Ovary (tissue), 3 donors: ENCODE data around the gene AGTR1.
A peak's percentile ranks its signal among the peaks of the same experiment; 100 is the strongest.

Experiments
- EP300 ChIP-seq: sonication (generic); formaldehyde crosslinking; IDR thresholded peaks from one replicate; pipeline ENCODE4 v1.6.1; 2017; ENCODE audit warnings: antibody characterized with exemption
- POLR2A ChIP-seq: fragments of 450-650 bp; IDR thresholded peaks from one replicate; pipeline ENCODE4 v1.6.1; 2017; ENCODE audit warnings: antibody characterized with exemption, mild to moderate bottlenecking, moderate library complexity
- TF ChIP-seq, protein P1 (sequence below), 3 donors: fragments of 450-650 bp in 2 of 3; fragments of 200-600 bp in 1 of 3; IDR thresholded peaks; one replicate each; pipeline versions ENCODE4 v1.5.1 to v1.8.0; 2016 to 2022; ENCODE audit warnings: antibody characterized with exemption in 3 of 3, mild to moderate bottlenecking in 1 of 3
- donor health status: DM: no; HTN: no; CAD: no.

DNA sequence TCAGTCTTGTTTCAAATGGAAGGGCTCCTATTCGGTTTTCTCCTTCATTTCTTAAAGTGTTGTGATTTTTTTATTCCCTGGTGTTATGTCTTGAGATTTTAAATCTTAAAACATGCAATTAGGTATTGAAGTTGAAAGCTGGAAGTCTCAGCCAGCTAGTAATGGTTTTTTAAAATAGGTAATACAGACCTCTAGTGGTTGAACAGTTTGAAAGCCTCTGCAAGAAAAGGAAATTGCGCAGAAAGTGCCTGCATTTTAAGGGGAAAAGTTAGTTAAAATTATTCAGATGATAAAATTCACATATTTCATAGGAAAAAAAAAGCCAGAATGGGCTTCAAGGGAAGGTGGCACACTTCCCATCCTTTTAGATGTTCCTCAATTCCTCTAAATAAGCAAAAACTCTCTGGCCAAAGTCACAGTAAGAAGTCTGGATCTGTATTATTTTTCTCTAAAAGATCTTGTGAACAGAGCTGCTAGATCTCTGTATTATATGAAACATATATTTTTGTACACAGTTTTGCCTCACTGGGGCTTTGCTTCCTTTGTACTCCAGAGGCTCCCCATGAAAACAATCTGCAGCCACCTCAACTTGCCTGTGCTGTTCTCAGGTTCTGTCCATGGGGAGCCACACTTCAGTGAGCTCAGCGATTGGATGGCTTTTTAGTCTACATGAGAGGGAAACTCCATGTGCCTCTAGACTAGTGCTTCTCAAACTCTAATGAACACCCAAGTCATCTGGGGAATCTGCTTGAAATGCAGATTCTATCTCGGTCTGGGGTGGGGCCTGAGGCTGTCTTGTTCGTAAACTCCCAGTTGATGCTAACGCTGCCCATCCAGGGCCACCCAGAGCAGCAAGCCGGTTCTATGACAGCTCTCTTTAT lies 21.5 kb downstream of the AGTR1 start:
- TF ChIP-seq POLR2A (no peak), EP300 (no peak)
- TF ChIP-seq, protein P1, sequence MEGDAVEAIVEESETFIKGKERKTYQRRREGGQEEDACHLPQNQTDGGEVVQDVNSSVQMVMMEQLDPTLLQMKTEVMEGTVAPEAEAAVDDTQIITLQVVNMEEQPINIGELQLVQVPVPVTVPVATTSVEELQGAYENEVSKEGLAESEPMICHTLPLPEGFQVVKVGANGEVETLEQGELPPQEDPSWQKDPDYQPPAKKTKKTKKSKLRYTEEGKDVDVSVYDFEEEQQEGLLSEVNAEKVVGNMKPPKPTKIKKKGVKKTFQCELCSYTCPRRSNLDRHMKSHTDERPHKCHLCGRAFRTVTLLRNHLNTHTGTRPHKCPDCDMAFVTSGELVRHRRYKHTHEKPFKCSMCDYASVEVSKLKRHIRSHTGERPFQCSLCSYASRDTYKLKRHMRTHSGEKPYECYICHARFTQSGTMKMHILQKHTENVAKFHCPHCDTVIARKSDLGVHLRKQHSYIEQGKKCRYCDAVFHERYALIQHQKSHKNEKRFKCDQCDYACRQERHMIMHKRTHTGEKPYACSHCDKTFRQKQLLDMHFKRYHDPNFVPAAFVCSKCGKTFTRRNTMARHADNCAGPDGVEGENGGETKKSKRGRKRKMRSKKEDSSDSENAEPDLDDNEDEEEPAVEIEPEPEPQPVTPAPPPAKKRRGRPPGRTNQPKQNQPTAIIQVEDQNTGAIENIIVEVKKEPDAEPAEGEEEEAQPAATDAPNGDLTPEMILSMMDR (IDR thresholded peaks at IDR 0.05), result peak in 1 of 3 donors; percentile 33
